GM10248 (cell line): Measurements from ENCODE around the gene SEMA6A.

Source experiments
- CTCF ChIA-PET: fragments of 300-600 bp; sonication (Branson Sonifier 250); formaldehyde crosslinking; extraction: SDS; loops from one replicate; lab custom pipeline; 2021; ENCODE audit warnings: antibody characterized with exemption; lab: Yijun Ruan, JAX
- POLR2A ChIA-PET: fragments of 350-650 bp; sonication (Branson Sonifier 250); formaldehyde crosslinking; extraction: SDS; loops from one replicate; lab custom pipeline; 2020; ENCODE audit warnings: antibody characterized with exemption; lab: Yijun Ruan, JAX
- DNase-seq: peaks from one replicate; pipeline ENCODE4 v3.0.0; 2012; ENCODE audit errors: extremely low spot score
- TF ChIP-seq, protein P1 (sequence below): IDR thresholded peaks from 2 replicates; pipeline ENCODE4 v1.5.1; 2012; ENCODE audit warnings: mild to moderate bottlenecking, low read depth; ENCODE audit errors: extremely low read depth, missing control alignments, control extremely low read depth

The SEMA6A gene

GRCh38 chr5:116415182-116415581, 159.4 kb downstream of the SEMA6A start:
- DNase-seq = no peak
- TF ChIP-seq, protein P1, sequence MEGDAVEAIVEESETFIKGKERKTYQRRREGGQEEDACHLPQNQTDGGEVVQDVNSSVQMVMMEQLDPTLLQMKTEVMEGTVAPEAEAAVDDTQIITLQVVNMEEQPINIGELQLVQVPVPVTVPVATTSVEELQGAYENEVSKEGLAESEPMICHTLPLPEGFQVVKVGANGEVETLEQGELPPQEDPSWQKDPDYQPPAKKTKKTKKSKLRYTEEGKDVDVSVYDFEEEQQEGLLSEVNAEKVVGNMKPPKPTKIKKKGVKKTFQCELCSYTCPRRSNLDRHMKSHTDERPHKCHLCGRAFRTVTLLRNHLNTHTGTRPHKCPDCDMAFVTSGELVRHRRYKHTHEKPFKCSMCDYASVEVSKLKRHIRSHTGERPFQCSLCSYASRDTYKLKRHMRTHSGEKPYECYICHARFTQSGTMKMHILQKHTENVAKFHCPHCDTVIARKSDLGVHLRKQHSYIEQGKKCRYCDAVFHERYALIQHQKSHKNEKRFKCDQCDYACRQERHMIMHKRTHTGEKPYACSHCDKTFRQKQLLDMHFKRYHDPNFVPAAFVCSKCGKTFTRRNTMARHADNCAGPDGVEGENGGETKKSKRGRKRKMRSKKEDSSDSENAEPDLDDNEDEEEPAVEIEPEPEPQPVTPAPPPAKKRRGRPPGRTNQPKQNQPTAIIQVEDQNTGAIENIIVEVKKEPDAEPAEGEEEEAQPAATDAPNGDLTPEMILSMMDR = no peak
- ChIA-PET POLR2A (no interaction called here), CTCF (interaction anchor here (1.1 kb wide), 1 partner anchor 16 kb away, joined by 3 read pairs; no protein-coding TSS in a partner anchor)

DNA sequence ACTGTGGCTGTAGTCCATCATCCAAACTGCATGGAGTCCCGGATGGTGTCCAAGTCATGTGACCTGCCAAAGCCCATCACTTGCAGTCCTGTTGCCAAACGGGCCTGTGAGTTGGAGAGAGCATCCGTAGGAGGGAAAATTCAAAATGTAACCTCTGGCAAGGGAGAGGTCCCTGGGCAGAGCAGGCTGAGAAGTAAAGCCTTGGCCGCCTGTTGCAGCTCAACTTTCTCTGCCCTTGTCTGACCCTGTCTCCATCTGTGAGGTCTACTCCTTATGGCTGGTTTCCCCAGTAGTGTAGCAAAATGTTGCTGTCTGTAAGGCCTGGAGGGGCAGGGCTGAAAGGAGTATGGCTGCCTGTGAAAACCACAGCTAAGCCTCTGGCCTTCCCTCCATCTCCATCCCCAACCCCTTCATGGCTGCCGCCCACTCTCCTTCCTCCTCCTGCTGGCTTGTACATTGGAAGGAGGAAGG, 163.5 kb downstream of the SEMA6A start:
- CTCF ChIA-PET = no interaction called here
- POLR2A ChIA-PET = no interaction called here

GRCh38 chr5:116410336-116410890, 164.2 kb downstream of the SEMA6A start:
- DNase-seq = no peak
- POLR2A ChIA-PET = no interaction called here
- TF ChIP-seq, protein P1 = no peak
- CTCF ChIA-PET = interaction anchor here (1.0 kb wide), 1 partner anchor 11 kb away, joined by 3 read pairs; no protein-coding TSS in a partner anchor

More for the DNA sequence above, 163.5 kb downstream of the SEMA6A start:
- no peak for DNase-seq
- TF ChIP-seq, protein P1 = no peak

DNA sequence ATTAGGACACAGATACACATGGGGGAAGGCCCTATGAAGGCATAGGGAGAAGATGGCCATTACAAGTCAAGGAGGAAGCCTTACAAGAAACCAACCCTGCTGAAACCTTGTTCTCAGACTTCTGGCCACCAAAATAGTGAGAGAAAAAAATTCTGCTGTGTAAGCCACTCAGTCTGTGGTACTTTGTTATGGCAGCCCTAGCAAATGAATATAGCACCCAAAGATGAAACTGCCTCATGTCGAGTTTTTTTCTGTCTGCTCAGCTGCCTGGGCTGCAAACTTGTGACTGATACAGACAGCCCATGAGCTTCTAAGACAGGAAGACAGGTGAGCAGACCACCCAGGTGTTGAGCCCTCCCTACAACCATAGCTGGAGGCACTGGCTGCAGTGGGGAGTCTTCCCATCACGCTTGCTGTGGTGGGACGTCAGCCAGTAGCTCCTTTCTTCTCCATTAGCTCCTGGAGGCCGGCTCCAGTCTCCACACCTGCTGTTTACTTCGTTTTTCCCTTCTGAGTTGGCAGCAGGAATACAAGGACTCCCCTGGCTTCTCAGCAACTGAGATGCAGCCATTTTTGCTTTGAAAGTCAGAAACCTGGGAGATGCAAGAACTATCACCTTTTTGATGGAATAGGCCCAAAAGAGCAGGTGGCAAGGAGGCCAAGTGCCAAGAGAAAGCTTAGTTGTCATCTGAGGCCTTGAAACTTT, 164.9 kb downstream of the SEMA6A start:
- DNase-seq = no peak
- ChIA-PET POLR2A (no interaction called here), CTCF (interaction anchor here (1.0 kb wide), 1 partner anchor 11 kb away, joined by 3 read pairs; no protein-coding TSS in a partner anchor)
- TF ChIP-seq, protein P1 = no peak

DNA sequence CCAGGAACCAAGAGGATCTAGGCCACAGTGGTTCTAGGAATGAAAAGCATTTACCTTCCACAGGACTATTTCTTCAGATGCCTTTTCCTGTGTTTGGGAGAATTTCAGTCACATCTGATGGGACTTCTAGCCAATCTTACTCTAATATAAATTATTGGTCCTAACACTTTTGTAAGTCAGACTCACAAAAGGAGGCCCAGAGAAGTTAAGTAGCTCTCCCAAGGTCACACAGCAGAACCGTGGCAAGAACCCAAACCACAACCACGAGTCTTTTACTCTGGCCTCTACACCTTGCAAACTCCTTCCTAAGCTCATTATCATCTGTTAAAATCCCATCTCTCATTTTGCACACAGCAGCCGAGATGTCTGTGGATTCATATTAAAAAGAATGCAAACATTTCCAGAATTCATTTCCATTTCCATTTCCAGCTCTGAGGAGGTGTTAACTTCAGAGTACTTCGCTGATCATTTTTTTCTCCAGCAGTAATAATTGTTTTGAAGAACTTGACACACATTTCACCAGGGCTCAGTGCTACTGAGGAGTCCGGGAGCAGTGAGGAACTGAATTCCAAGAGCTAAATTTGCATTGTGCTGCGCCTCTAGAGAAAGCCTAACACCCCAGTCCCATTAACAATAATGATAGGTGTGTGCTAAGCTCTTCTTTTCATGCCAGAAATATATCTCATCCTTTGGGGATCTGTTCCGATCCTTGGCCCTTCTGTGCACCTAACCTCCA, 168.1 kb downstream of the SEMA6A start:
- DNase-seq = no peak
- ChIA-PET POLR2A (no interaction called here), CTCF (interaction anchor here (0.7 to 1.6 kb wide), 4 partner anchors 20 to 86 kb away, joined by 3 read pairs; no protein-coding TSS in a partner anchor)
- TF ChIP-seq, protein P1 = no peak

DNA sequence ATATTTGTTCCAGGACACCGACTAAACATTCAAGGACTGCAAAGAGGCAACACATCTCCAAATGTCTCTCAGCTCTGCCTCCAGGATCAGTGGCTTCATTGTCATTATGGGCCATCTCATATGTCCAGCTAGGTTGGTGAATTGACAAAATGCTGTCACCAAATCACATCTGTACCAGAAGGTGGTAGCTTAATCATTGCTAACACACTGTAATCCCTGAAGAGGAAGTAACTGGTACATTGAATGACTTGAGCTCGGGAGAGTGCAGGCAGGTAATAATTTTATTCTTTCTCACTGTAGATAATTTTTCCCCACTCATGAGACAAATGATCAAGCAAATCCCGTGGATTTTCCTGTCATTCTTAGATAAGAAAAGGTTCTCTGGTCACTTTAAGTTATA, 169.8 kb downstream of the SEMA6A start:
- TF ChIP-seq, protein P1 = no peak
- ChIA-PET CTCF (no interaction called here), POLR2A (no interaction called here)
- DNase-seq = no peak
